ENCODE measurements around the gene STXBP6. TPM values are rescaled to one million over a fixed set of nuclear protein-coding genes. Genes with fewer than 3 reads are reported as not detected.
A peak's percentile ranks its signal among the peaks of the same experiment; 100 is the strongest.

STXBP6 gene
- polyA plus RNA-seq (2013, experiment 1 of 2), result 9.7 TPM
- 11.0 TPM for polyA plus RNA-seq (2013, experiment 2 of 2)

- WGBS, result under 1% methylated on average over 61 of the region's 82 CpGs
- H3K4me3 ChIP-seq (ENCODE audit: insufficient read depth in 1 of 2, low read depth in 1 of 2, low read length in 2 of 2), result peak within 1 kb of the TSS; percentile 51 to 89
These were observed at the start of gene STXBP6 for GRCh38 chr14:25049568-25050268. TSS of gene STXBP6 (minus strand) at chr14:25050147. CDS start at chr14:24974818, 75,329 bp downstream.

GRCh38 chr14:25097120-25097519, 47.2 kb upstream of the STXBP6 start:
- Histone ChIP-seq H2BK12ac (ENCODE audit: low read length in 2 of 2) (no peak overlapping the region), H3K4me2 (ENCODE audit: low read length, poor library complexity, severe bottlenecking) (no peak overlapping the region), H3K23ac (ENCODE audit: low read length in 2 of 2) (no peak overlapping the region), H3K27me3 (ENCODE audit: control insufficient read depth in 1 of 2, insufficient read depth in 1 of 2, low read length in 2 of 2) (no peaks in the 10 kb centered on the region), H3K18ac (ENCODE audit: low read depth in 1 of 2, low read length in 2 of 2) (no peak overlapping the region), H2BK5ac (ENCODE audit: low read depth, low read length, poor library complexity, severe bottlenecking) (no peak overlapping the region), H3K79me1 (replicated peaks; ENCODE audit: low read length, poor library complexity, severe bottlenecking) (no peaks in the 10 kb centered on the region), H2BK15ac (ENCODE audit: low read depth, poor library complexity, severe bottlenecking) (no peak overlapping the region), H3K4me3 (ENCODE audit: insufficient read depth in 1 of 2, low read depth in 1 of 2, low read length in 2 of 2) (no peak overlapping the region), H2BK120ac (ENCODE audit: low read depth, low read length) (no peak overlapping the region), H2AFZ (ENCODE audit: low read depth, low read length) (no peak overlapping the region), H3K14ac (ENCODE audit: low read length in 2 of 2) (no peak overlapping the region), H3K4me1 (ENCODE audit: control insufficient read depth, insufficient read depth, low read depth, low read length) (no peaks in the 10 kb centered on the region), H3K27ac (ENCODE audit: low read length, poor library complexity, severe bottlenecking) (no peak overlapping the region), H3K36me3 (ENCODE audit: control insufficient read depth in 1 of 2, insufficient read depth in 2 of 2, low read depth in 1 of 2, low read length in 2 of 2) (no peaks in the 10 kb centered on the region), H2AK5ac (ENCODE audit: low read length, severe bottlenecking) (no peak overlapping the region), H4K91ac (ENCODE audit: low read length) (no peak overlapping the region), H3K9me3 (ENCODE audit: control insufficient read depth, low read length) (no peaks in the 10 kb centered on the region), H4K8ac (ENCODE audit: low read length) (no peak overlapping the region), H3K4ac (ENCODE audit: low read depth in 1 of 2, low read length in 2 of 2) (no peak overlapping the region), H3K9ac (ENCODE audit: low read length) (no peak overlapping the region)
- WGBS, result 21% methylated on average over 2 of the region's 2 CpGs
- no peak for DNase-seq

More at GRCh38 chr14:25049568-25050268, at the start of gene STXBP6:
- Histone ChIP-seq H3K36me3 (ENCODE audit: control insufficient read depth in 1 of 2, insufficient read depth in 2 of 2, low read depth in 1 of 2, low read length in 2 of 2) (no peaks in the 10 kb centered on the region), H4K91ac (ENCODE audit: low read length) (peak within 1 kb of the TSS; percentile 75), H2AFZ (ENCODE audit: low read depth, low read length) (peak within 1 kb of the TSS; percentile 72), H2BK12ac (ENCODE audit: low read length in 2 of 2) (peak within 1 kb of the TSS; percentile 23 to 98), H3K18ac (ENCODE audit: low read depth in 1 of 2, low read length in 2 of 2) (peak within 1 kb of the TSS; percentile 75 to 78), H3K27me3 (ENCODE audit: control insufficient read depth in 1 of 2, insufficient read depth in 1 of 2, low read length in 2 of 2) (peaks cover 6 to 38% of the 10 kb centered on the region in 2 experiments), H3K9ac (ENCODE audit: low read length) (peak within 1 kb of the TSS; percentile 85), H3K23ac (ENCODE audit: low read length in 2 of 2) (peak within 1 kb of the TSS in 1 of 2 experiments; percentile 23), H3K14ac (ENCODE audit: low read length in 2 of 2) (peak within 1 kb of the TSS in 1 of 2 experiments; percentile 80), H3K4me1 (ENCODE audit: control insufficient read depth, insufficient read depth, low read depth, low read length) (peaks cover 13% of the 10 kb centered on the region), H2AK5ac (ENCODE audit: low read length, severe bottlenecking) (no peak within 1 kb of the TSS), H3K4me2 (ENCODE audit: low read length, poor library complexity, severe bottlenecking) (peak within 1 kb of the TSS; percentile 95), H4K8ac (ENCODE audit: low read length) (peak within 1 kb of the TSS; percentile 72), H3K27ac (ENCODE audit: low read length, poor library complexity, severe bottlenecking) (no peak within 1 kb of the TSS), H2BK15ac (ENCODE audit: low read depth, poor library complexity, severe bottlenecking) (peak within 1 kb of the TSS; percentile 80), H3K9me3 (ENCODE audit: control insufficient read depth, low read length) (no peaks in the 10 kb centered on the region), H2BK5ac (ENCODE audit: low read depth, low read length, poor library complexity, severe bottlenecking) (no peak within 1 kb of the TSS), H2BK120ac (ENCODE audit: low read depth, low read length) (peak within 1 kb of the TSS; percentile 34), H3K4ac (ENCODE audit: low read depth in 1 of 2, low read length in 2 of 2) (peak within 1 kb of the TSS in 1 of 2 experiments; percentile 35), H3K79me1 (replicated peaks; ENCODE audit: low read length, poor library complexity, severe bottlenecking) (no peaks in the 10 kb centered on the region)
- DNase-seq, result peak; percentile 64

GRCh38 chr14:25095736-25096437, 45.9 kb upstream of the STXBP6 start:
- no peak overlapping the region for H2BK15ac ChIP-seq (ENCODE audit: low read depth, poor library complexity, severe bottlenecking)
- no peak overlapping the region for H3K4ac ChIP-seq (ENCODE audit: low read depth in 1 of 2, low read length in 2 of 2)
- H2BK12ac ChIP-seq (ENCODE audit: low read length in 2 of 2), result no peak overlapping the region
- no peak overlapping the region for H4K91ac ChIP-seq (ENCODE audit: low read length)
- no peak overlapping the region for H2BK120ac ChIP-seq (ENCODE audit: low read depth, low read length)
- H2AFZ ChIP-seq (ENCODE audit: low read depth, low read length), result peak overlapping the region; percentile 7
- no peaks in the 10 kb centered on the region for H3K36me3 ChIP-seq (ENCODE audit: control insufficient read depth in 1 of 2, insufficient read depth in 2 of 2, low read depth in 1 of 2, low read length in 2 of 2)
- H3K23ac ChIP-seq (ENCODE audit: low read length in 2 of 2), result no peak overlapping the region
- no peak overlapping the region for H3K4me3 ChIP-seq (ENCODE audit: insufficient read depth in 1 of 2, low read depth in 1 of 2, low read length in 2 of 2)
- H3K4me2 ChIP-seq (ENCODE audit: low read length, poor library complexity, severe bottlenecking), result no peak overlapping the region
- no peak for DNase-seq
- no peak overlapping the region for H2AK5ac ChIP-seq (ENCODE audit: low read length, severe bottlenecking)
- peak overlapping the region in 1 of 2 experiments; percentile 12 for H3K14ac ChIP-seq (ENCODE audit: low read length in 2 of 2)
- H3K18ac ChIP-seq (ENCODE audit: low read depth in 1 of 2, low read length in 2 of 2), result no peak overlapping the region
- no peak overlapping the region for H4K8ac ChIP-seq (ENCODE audit: low read length)
- 78% methylated on average over 5 of the region's 5 CpGs for WGBS
- no peaks in the 10 kb centered on the region for H3K4me1 ChIP-seq (ENCODE audit: control insufficient read depth, insufficient read depth, low read depth, low read length)
- no peaks in the 10 kb centered on the region for H3K9me3 ChIP-seq (ENCODE audit: control insufficient read depth, low read length)
- no peaks in the 10 kb centered on the region for H3K79me1 ChIP-seq (replicated peaks; ENCODE audit: low read length, poor library complexity, severe bottlenecking)
- H3K9ac ChIP-seq (ENCODE audit: low read length), result no peak overlapping the region
- no peaks in the 10 kb centered on the region for H3K27me3 ChIP-seq (ENCODE audit: control insufficient read depth in 1 of 2, insufficient read depth in 1 of 2, low read length in 2 of 2)
- no peak overlapping the region for H3K27ac ChIP-seq (ENCODE audit: low read length, poor library complexity, severe bottlenecking)
- no peak overlapping the region for H2BK5ac ChIP-seq (ENCODE audit: low read depth, low read length, poor library complexity, severe bottlenecking)

- H2BK12ac ChIP-seq (ENCODE audit: low read length in 2 of 2), result no peak overlapping the region
- H2AFZ ChIP-seq (ENCODE audit: low read depth, low read length), result no peak overlapping the region
- no peak overlapping the region for H3K9ac ChIP-seq (ENCODE audit: low read length)
- WGBS, result 69% methylated on average over 9 of the region's 9 CpGs
- no peak overlapping the region for H3K27ac ChIP-seq (ENCODE audit: low read length, poor library complexity, severe bottlenecking)
- H3K9me3 ChIP-seq (ENCODE audit: control insufficient read depth, low read length), result no peaks in the 10 kb centered on the region
- no peaks in the 10 kb centered on the region for H3K79me1 ChIP-seq (replicated peaks; ENCODE audit: low read length, poor library complexity, severe bottlenecking)
- no peak overlapping the region for H3K4ac ChIP-seq (ENCODE audit: low read depth in 1 of 2, low read length in 2 of 2)
- no peak overlapping the region for H2BK120ac ChIP-seq (ENCODE audit: low read depth, low read length)
- no peak overlapping the region for H2BK5ac ChIP-seq (ENCODE audit: low read depth, low read length, poor library complexity, severe bottlenecking)
- no peak overlapping the region for H2BK15ac ChIP-seq (ENCODE audit: low read depth, poor library complexity, severe bottlenecking)
- DNase-seq, result no peak
- no peak overlapping the region for H3K4me2 ChIP-seq (ENCODE audit: low read length, poor library complexity, severe bottlenecking)
- no peak overlapping the region for H3K23ac ChIP-seq (ENCODE audit: low read length in 2 of 2)
- H3K4me3 ChIP-seq (ENCODE audit: insufficient read depth in 1 of 2, low read depth in 1 of 2, low read length in 2 of 2), result no peak overlapping the region
- H3K14ac ChIP-seq (ENCODE audit: low read length in 2 of 2), result no peak overlapping the region
- H3K4me1 ChIP-seq (ENCODE audit: control insufficient read depth, insufficient read depth, low read depth, low read length), result no peaks in the 10 kb centered on the region
- H2AK5ac ChIP-seq (ENCODE audit: low read length, severe bottlenecking), result no peak overlapping the region
- H3K18ac ChIP-seq (ENCODE audit: low read depth in 1 of 2, low read length in 2 of 2), result no peak overlapping the region
- H3K36me3 ChIP-seq (ENCODE audit: control insufficient read depth in 1 of 2, insufficient read depth in 2 of 2, low read depth in 1 of 2, low read length in 2 of 2), result no peaks in the 10 kb centered on the region
- H4K8ac ChIP-seq (ENCODE audit: low read length), result no peak overlapping the region
- H4K91ac ChIP-seq (ENCODE audit: low read length), result no peak overlapping the region
- H3K27me3 ChIP-seq (ENCODE audit: control insufficient read depth in 1 of 2, insufficient read depth in 1 of 2, low read length in 2 of 2), result no peaks in the 10 kb centered on the region
These were observed 44.4 kb upstream of the STXBP6 start for GRCh38 chr14:25094171-25094907.
